HG02852 (cell line): ENCODE results near the gene SPATS2.
A peak's percentile ranks its signal among the peaks of the same experiment; 100 is the strongest.
"Not testable (repeated sequence)": the region's sequence is repeated elsewhere in the genome, so short reads cannot be mapped to it uniquely, and the experiment has no call there.

Source experiments
- ATAC-seq: cut with Tn5 transposase; IDR thresholded peaks from one replicate; pipeline ENCODE4 v1.9.1; 2021; ENCODE audit warnings: mild to moderate bottlenecking, moderate library complexity; ENCODE audit not compliant: unreplicated experiment

SPATS2 gene

DNA sequence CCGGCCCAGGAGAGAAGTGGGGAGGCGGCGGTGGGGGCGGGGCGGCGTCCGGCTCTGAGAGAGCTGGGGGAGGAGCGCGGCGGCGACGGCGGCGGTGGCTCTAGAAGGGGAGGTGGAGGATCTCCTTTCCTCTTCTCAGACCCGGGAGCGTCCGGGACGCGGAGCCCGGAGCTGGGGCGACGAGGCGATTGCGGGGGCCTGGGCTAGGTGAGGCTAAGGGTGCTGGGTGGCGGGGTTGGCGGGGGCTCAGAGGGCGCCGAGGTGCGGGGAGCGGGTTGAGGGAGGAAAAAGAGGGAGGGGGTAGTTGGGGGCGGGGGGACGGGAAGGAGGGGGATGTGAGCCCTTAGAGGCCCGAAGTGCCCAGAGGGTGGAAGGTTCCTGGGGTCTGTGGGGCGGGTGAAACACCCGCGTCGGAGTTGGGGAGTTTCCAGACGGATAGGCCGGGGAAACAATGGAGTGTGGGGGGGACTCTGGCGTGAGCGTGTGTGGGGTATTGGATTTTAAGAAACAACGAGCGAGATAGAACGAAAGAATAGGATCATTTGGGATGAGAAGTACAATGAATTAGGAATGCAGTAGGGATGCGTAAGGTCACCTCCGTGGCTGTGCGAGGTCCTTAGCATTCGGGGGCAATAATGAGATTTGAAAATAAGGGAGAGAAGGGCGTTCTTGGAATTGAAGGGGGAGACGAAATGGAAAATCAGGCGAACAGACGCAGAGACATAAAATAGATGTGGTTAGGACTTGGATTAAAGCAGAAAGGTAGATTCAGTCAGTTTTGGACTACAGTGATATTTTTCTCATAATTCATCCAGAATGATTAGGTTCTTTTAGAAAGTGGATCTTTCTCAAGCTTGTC lies at the start of gene SPATS2:
TSS of gene SPATS2 (plus strand) at position 82 of the 859 bp plus-strand sequence. CDS start 93,551 bp downstream, outside the sequence.
- no peak for ATAC-seq

DNA sequence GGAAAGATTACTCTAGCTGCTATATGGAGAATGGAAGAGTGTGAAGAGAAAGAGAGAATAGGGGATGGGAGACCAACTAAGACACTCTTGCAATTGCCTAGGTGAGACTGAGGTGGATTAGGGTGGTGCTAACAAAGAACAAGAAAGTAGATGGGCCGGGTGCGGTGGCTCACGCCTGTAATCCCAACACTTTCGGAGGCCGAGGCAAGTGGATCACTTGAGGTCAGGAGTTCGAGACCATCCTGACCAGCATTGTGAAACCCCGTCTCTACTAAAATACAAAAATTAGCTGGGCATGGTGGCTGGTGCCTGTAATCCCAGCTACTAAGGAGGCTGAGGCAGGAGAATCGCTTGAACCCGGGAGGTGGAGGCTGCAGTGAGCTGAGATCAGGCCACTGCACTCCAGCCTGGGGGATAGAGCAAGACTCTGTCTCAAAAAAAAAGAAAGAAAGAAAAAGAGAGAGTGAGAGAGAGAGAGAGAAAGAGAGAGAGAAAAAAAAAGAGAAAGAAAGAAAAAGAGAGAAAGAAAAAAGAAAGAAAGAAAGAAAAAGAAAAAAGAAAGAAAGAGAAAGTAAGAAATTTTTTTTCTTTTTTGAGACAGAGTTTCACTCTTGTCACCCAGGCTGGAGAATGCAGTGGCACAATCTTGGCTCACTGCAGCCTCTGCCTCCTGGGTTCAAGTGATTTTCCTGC lies 46.7 kb upstream of the SPATS2 start:
- not testable (repeated sequence) for ATAC-seq

DNA sequence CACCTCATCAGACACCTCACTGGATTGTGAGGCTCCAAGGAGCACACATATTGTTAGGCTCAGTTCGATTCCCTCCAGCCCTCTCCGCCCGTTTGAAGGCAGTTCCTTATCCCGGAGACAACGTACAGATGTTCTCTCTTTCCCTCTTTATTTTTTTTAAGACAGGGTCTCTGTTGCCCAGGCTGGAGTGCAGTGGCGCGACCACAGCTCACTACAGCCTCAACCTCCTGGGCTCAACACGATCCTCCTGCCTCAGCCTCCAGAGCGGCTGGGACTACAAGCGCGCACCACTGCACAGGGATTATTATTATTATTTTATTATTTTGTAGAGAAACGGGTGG lies 44.9 kb upstream of the SPATS2 start:
- ATAC-seq: no peak

DNA sequence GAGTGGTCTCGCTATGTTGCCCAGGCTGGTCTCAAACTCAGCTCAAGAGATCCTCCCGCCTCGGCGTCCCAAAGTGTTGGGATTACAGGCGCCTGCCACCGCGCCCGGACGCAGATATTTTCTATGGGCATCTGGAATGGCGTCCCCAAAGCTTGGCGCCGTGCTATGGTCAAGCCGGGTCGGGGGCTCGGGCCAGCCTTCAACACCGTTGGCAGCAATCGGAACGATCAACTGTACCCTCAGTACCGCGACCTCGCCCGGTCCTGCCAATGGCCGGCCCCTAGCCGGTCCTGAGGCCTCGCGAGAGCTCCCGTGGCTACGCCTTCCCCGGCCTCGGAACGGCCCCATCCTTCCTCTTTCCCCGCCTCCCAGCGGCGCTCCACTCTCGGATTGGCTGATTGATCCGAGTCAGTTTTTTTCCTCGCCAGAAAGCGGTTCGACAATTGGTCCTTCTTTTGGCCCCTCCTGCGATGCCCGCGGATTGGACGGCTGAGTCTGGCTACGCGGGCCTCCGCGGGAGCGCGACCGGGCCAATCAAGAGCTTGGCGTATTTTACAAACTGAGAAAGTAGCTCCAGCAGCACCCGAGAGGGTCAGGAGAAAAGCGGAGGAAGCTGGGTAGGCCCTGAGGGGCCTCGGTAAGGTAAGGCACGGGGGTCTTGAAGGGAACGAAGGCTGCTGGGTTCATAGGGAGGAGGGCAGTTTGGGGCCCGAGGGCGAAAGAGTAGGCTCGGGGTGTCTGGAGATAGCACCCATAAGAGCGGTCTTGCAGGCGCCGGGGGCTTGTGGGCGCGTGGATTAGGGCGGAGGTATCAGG lies 44.3 kb upstream of the SPATS2 start, which contains the start of gene TROAP:
TSS of gene TROAP (plus strand) at position 548 of the 816 bp plus-strand sequence. CDS start 354 bp downstream, outside the sequence.
- ATAC-seq: peak; percentile 97

DNA sequence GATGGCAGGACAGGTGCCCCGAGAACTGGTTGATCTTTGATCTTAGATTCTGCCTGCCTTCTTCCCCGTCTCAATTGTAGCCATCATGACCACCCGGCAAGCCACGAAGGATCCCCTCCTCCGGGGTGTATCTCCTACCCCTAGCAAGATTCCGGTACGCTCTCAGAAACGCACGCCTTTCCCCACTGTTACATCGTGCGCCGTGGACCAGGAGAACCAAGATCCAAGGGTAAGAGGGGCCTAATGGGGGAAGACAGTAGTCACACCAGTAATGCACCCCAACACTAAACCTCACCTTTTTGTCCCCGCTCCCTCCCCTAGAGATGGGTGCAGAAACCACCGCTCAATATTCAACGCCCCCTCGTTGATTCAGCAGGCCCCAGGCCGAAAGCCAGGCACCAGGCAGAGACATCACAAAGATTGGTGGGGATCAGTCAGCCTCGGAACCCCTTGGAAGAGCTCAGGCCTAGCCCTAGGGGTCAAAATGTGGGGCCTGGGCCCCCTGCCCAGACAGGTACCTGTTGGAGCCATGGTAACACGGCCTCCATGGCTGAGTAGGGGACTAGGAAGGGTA lies 43.7 kb upstream of the SPATS2 start:
- no peak for ATAC-seq

DNA sequence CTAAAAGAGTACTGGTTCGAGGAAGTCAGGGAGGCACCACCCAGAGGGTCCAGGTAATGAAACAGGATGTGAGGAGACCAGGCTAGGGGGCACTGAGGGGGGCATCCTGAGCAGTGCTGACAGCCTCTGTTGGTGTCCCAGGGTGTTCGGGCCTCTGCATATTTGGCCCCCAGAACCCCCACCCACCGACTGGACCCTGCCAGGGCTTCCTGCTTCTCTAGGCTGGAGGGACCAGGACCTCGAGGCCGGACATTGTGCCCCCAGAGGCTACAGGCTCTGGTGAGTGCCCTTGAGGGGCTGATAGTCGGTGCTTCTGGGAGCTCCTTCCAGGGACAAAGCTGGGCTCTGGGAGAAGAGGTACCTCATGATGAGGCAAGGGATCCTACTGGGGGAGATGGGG lies 41.7 kb upstream of the SPATS2 start:
- no peak for ATAC-seq

DNA sequence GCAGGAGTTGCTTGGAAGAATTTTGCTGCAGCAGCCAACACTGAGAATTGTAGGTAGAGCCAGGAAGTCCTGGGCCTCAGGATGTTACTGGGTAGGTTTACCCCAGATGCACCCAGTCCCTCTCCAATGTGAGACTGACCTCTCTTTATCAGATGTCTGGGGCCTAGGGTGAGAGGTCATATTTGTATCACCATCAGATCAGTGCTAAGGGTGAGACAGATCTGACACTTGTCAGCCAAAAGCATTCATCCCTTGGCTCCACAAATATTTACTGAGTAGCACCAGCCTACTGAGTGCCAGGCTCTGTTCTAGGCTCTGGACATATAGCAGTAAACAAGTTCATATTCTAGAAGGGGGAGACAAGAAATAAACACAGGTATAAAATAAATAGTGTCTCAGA lies 39.9 kb upstream of the SPATS2 start:
- ATAC-seq: no peak

DNA sequence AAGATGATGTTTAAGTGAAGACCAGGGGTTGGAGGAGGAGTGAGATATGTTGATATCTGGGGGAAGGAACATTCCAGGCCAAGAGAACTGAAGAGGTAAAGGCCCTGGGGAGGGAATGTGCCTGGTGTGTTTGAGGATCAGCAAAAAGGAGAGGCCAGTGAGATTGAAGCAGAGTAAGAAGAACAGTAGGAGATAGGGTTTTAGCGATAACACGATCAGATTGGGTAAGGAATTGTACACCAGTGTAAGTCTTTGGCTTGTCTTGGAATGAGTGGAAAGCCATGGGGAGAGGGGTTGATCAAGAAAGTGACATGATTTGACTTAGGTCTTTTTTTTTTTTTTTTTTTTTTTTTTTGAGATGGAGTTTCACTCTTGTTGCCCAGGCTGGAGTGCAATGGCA lies 39.4 kb upstream of the SPATS2 start:
- ATAC-seq: no peak

DNA sequence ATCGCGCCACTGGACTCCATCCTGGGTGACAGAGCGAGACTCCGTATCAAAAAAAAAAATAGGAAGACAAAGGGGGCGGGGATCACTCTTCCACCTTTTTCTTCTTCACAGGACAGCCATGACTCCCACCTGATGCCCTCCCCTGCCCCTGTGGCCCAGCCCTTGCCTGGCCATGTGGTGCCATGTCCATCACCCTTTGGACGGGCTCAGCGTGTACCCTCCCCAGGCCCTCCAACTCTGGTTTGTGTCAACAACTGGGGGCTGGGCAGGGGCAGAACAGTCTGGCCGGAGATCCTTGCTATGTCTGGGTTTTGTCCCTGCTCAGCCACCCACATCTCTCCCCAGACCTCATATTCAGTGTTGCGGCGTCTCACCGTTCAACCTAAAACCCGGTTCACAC lies 38.4 kb upstream of the SPATS2 start:
- no peak for ATAC-seq

DNA sequence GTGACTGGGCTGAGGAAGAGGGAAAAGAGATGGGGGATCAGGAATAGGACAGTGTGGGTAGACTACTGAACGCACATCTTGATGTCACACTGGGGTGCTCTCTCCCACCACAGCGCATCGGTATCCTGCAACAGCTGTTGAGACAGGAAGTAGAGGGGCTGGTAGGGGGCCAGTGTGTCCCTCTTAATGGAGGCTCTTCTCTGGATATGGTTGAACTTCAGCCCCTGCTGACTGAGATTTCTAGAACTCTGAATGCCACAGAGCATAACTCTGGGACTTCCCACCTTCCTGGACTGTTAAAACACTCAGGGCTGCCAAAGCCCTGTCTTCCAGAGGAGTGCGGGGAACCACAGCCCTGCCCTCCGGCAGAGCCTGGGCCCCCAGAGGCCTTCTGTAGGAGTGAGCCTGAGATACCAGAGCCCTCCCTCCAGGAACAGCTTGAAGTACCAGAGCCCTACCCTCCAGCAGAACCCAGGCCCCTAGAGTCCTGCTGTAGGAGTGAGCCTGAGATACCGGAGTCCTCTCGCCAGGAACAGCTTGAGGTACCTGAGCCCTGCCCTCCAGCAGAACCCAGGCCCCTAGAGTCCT lies 37.1 kb upstream of the SPATS2 start:
- ATAC-seq: no peak

DNA sequence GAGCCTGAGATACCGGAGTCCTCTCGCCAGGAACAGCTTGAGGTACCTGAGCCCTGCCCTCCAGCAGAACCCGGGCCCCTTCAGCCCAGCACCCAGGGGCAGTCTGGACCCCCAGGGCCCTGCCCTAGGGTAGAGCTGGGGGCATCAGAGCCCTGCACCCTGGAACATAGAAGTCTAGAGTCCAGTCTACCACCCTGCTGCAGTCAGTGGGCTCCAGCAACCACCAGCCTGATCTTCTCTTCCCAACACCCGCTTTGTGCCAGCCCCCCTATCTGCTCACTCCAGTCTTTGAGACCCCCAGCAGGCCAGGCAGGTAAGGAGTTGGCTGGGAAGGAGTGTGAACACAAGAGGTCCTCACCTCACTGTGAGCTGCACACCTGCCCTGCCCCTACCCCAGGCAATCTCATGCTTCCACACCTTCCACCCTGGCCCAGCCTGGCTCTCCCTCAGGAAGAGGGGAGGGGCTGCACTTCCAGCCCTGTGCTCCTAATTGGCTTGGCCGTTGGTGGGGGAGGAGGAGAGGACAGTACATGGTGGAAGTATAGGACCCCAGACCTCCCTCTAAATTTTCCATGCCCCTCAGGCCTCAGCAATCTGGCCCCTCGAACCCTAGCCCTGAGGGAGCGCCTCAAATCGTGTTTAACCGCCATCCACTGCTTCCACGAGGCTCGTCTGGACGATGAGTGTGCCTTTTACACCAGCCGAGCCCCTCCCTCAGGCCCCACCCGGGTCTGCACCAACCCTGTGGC lies 36.5 kb upstream of the SPATS2 start:
- no peak for ATAC-seq

DNA sequence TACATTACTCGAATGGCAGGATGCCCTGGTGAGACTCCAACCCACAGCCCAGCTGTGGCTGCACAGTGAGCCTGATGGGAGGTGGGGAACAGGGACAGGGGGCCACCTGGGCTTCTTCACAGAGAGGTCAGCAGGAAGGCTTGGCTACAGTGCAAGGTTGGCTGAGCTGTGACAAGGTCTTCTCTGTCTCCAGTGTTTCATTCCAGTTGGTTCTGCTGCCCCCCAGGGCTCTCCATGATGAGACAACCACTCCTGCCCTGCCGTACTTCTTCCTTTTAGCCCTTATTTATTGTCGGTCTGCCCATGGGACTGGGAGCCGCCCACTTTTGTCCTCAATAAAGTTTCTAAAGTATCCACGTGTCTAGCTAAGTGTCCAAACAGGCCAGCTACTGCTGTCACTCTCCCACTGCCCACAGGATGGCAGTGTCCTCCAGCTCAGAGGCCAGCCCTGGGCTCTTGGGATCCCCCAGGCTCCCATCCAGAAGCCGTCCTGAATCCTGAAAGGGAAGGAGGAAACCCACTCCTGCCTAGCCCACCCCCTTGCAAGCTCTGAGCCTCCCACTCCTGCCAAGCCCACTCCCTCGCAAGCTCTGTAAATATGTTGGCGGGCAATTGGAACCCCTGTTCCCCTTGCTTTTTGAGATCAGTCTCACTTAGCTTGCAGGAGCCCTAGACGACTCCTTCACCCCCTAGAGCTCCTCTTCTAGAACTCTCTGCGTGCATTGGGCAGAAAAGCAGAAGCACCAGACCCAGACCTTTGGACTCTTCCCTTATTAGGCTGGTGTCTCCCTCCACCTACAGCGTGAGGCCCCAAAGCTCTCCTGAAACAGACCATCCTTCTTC lies 35.7 kb upstream of the SPATS2 start:
- no peak for ATAC-seq

DNA sequence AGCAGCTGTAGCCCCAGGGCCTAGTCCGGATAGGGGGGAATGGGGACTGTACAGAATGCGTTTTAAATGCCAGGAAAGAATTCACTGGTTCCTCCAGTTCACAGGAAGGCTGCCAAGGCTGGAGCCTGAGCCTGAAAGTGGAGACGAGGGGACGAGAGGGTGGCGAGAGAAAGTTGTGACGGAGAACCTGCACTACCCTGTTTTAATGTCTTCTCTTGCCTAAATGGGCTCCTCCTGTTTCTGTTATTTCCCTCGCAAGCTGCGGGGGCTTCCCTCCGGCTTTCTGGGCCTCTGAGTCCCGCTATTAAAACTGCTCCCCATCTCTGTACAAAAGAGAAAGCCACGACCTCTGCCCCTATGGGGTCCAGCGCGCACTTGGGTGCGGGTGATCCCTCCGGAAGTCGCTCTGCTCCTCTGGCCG lies 34.8 kb upstream of the SPATS2 start:
- no peak for ATAC-seq

DNA sequence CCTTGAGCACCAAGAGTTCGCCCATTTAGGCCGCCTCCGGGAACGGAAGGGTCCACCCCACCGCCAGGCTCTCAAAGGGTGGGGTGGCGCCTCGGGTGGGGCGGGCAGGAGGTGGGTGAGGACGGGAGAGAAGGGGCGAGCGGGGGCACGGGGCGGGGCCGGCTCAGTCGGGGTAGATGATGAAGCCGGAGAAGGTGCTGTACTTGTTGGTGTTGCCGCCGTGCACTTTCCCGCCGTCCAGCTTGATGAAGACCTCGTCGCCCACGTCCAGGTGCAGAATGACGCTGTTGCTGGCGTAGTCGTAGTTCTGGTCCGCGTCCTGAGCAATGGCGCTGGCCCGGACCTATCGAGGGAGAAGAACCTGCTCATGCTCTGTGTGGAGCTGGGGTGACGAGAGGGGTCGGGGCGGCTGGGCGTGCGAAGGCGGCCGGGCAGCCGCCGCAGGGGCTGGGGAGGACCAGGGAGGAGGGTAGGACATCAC lies 34.3 kb upstream of the SPATS2 start:
- ATAC-seq: no peak

DNA sequence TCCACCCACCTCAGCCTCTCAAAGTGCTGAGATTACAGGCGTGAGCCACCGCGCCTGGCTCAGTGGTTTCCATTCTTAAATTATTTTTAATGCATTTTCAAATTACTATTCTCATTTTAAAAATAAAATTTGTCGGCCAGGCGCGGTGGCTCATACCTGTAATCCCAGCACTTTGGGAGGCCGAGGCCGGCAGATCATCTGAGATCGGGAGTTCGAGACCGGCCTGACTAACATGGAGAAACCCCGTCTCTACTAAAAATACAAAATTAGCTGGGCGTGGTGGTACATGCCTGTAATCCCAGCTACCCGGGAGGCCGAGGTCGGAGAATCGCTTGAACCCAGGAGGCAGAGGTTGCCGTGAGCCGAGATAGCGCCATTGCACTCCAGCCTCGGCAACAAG lies 33.5 kb upstream of the SPATS2 start:
- not testable (repeated sequence) for ATAC-seq

DNA sequence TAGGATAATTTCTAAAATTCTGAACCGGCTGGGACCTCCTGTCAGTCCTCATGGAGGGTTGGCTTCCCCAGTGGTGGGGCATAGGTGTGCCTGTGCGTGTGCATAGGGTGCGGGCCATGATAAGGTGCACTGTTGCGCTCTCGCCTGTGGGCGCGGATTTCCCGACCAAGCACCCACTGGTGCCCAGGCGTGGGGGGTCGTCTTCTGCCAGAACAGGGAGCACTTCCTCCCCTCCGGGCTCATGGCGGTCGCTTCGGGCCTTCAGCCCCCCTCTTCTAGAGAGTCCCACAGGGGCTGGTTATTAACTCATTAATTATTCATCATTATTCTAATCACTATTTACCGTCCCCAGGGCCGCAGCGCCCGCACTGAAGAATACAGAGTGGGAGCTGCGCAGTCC lies 33.0 kb upstream of the SPATS2 start:
- ATAC-seq: no peak

DNA sequence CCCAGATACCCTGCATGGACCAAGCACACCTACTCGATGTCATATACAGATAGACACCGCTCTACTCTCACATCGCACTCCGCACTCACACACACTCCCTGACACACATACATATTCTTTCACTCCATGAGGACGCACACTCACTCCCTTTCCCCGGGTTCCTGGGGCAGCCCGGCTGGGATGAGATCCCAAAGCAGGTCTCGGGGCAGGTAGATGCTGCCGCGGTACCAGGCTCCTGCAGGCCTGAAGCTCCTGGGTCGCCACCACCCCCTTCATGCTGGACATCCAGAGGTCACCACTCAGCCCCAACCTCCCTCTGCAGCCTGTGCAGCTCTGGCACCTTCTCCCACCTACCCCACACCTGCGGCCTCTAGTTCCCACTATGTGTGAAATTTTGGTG lies 32.6 kb upstream of the SPATS2 start:
- no peak for ATAC-seq

DNA sequence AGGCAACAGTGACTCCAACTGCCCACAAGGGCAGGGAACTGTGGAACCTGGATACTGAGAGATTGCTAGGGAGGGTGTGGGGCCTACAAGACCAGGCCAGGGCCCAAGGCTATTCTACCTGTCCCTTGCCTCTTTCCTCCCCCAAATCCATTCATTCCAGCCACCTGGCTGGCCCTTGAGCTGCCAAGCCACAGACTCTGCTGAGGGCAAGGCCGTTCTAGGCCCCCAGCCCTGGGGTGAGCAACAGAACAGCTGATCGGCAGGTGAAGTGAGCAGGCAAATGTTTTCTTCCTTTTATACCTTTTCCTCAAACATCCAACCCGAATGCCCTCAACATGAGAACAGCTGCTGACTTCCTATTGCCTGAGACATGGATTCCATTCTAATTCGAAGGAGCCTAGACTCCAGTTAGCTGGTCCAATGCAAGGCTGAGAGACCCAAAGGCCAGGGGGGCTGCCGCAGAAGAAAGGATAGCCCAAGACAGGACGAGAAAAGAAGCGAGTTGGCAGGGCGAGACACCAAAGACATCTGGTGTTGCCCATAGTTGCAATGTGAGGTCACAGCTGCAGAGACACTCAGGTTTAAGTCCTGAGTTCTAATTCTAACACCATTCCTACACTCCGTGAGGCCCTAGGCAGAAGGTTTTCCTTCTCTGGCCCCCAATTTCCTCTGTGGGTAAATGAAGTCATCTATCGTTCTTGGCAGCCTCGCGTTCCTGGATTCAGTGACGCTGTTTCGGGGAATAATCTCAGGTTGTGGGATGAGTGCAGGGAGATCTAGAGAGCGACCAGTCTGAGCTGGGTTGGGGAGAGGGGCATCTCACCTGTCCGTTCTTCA lies 31.9 kb upstream of the SPATS2 start:
- ATAC-seq: no peak
